ENCODE results near the gene BRMS1L.
"Not testable (repeated sequence)": the region's sequence is repeated elsewhere in the genome, so short reads cannot be mapped to it uniquely, and the experiment has no call there.

The BRMS1L gene

GRCh38 chr14:35821564-35822411 is 4.3 kb upstream of the BRMS1L start:
- DNase-seq (ENCODE audit: low spot score), result no peak

- no peak for DNase-seq (ENCODE audit: low spot score)
Measured at GRCh38 chr14:35822501-35822900, 3.6 kb upstream of the BRMS1L start.

- not testable (repeated sequence) for DNase-seq (ENCODE audit: low spot score)
Measured at GRCh38 chr14:35824446-35825165, 1.5 kb upstream of the BRMS1L start.

GRCh38 chr14:35825968-35826217 is 245 bp upstream of the BRMS1L start:
- no peak for DNase-seq (ENCODE audit: low spot score)

DNA sequence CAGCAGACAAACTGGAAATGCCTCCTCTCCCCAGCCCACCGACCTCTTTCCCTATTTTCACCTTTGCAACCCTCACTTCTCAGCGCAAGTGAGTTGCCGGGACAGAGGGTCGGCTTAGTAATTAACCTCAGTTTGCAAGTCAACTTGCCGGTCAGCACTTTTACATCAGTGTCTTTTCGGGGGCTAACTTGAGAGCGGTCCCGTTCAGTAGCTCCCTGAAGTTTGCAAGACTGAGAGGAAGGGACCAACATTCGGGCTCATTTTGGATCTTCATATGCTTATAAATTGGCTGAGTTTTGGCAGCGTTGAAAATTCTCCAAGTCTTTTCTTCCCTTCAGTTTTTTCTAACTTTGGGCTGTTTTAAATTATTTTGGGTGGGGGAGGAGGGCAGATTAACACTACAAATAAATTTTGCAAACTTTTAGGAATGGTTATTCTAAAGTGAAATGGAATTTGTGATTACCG is 846 bp downstream of the BRMS1L start:
- no peak for DNase-seq (ENCODE audit: low spot score)

DNA sequence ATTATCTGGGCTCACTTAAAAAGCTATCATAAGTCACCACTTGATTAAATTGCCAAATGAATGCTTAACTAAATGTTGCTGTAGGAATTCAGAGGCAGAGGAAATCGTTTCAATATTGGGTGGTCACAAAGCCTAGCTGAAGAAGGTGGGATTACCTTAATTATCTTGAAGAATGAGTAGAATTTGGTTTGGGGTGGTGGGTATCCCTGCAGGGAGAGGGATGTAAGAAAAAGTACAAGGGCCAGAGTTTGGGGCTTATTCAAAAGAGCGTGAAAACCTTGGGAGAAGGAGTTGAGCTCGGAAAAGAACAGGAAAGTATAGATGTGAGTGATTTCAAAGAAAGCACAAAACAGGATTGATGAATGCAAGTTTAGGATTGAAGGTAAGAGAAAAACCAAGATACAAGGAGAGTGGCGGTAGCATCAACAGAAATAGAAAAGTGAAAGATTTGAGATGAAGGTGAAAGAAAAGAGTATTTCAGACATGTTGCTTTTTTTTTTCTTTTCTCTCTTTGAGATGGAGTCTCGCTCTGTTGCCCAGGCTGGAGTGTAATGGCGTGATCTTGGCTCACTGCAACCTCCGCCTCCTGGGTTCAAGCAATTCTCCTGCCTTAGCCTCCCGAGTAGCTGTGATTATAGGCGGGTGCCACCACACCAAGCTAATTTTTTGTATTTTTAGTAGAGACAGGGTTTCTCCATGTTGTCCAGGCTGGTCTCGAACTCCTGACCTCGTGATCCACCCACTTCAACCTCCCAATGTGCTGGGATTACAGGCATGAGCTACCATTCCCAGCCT is 1.7 kb downstream of the BRMS1L start:
- no peak for DNase-seq (ENCODE audit: low spot score)

GRCh38 chr14:35829449-35829848 is 3.3 kb downstream of the BRMS1L start:
- DNase-seq (ENCODE audit: low spot score), result no peak

DNA sequence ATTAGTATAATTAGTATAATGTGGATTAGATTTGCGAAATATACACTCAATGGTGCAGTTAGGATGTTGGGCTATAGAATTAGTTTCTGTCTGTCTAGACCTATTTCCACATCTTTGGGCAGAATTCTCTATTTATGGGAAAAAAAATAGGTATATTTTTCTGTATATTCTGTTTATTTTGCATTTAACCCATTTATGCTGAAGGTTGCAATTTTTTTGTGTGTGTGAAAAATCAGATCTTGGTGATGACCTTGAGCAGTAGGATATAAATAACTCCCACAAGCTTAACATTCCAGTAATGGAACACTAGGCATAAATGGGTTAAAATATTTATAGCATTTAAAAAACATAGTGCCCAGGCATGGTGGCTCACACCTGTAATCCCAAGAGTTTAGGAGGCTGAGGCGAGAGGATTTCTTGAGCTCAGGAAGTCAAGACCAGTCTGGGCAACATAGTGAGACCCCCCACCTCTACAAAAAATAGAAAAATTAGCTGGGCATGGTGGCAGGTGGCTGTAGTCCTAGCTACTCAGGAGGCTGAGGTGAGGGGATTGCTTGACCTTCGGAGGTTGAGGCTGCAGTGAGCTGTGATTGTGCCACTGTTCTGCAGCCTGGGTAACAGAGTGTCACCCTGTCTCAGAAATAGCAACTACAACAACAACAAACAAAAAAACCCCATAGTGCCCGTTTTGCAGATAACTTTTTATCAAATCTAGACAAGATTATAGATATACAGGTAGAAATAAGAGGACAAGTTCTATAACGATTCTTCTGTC is 9.3 kb downstream of the BRMS1L start:
- no peak for DNase-seq (ENCODE audit: low spot score)

DNA sequence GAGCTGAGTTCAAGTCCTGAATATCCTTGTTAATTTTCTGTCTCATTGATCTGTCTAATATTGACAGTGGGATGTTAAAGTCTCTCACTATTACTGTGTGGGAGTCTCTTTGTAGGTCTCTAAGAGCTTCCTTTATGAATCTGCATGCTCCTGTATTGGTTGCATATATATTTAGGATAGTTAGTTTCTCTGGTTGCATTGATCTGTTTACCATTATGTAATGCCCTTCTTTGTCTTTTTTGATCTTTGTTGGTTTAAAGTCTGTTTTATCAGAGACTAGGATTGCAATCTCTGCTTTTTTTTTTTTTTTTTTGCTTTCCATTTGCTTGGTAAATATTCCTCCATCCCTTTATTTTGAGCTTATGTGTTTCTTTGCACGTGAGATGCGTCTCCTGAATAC is 15.6 kb downstream of the BRMS1L start:
- DNase-seq (ENCODE audit: low spot score), result not testable (repeated sequence)

DNA sequence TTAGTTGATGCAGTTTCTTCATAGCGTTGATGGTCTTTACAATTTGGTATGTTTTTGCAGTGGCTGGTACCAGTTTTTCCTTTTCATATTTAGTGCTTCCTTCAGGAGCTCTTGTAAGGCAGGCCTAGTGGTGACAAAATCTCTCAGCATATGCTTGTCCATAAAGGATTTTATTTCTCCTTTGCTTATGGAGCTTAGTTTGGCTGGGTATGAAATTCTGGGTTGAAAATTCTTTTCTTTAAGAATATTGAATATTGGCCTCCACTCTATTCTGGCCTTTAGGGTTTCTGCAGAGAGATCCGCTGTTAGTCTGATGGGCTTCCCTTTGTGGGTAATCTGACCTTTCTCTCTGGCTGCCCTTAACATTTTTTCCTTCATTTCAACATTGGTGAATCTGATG is 16.1 kb downstream of the BRMS1L start:
- not testable (repeated sequence) for DNase-seq (ENCODE audit: low spot score)

DNA sequence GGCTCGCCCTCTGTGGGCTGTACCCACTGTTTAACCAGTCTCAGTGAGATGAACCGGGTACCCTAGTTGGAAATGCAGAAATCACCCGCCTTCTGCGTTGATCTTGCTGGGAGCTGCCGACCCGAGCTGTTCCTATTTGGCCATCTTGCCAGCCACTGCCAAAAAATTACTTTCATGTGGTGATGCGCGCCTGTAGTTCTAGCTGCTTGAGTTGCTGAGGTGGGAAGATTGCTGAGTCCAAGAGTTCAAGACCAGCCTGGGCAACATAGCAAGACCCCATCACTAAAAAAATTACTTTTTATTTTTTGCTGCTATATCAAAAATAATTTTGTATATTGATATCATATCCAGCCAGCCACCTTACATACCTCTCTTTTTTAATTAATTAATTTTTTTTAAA is 18.4 kb downstream of the BRMS1L start:
- DNase-seq (ENCODE audit: low spot score), result no peak

DNA sequence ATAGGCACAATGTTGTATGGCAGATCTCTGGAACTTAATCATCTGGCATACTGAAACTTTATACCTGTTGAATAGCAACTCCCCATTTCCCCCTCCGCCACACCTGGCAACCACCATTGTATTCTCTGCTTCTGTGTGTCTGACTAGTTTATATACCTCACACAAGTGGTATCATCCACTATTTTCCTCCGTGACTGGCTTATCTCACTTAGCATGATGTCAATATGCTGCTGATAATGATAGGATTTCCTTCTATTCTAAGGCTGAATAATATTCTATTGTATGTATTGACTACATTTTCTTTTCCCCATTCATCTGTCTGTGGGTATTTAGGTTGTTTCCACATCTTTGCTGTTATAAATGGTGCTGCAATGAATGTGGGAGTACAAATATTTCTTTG is 21.5 kb downstream of the BRMS1L start:
- DNase-seq (ENCODE audit: low spot score), result no peak

GRCh38 chr14:35849122-35849521 is 23.0 kb downstream of the BRMS1L start:
- DNase-seq (ENCODE audit: low spot score), result no peak

- DNase-seq (ENCODE audit: low spot score), result no peak
Measured at GRCh38 chr14:35851823-35852222, 25.7 kb downstream of the BRMS1L start.

GRCh38 chr14:35853225-35853624 is 27.1 kb downstream of the BRMS1L start:
- DNase-seq (ENCODE audit: low spot score), result no peak

DNA sequence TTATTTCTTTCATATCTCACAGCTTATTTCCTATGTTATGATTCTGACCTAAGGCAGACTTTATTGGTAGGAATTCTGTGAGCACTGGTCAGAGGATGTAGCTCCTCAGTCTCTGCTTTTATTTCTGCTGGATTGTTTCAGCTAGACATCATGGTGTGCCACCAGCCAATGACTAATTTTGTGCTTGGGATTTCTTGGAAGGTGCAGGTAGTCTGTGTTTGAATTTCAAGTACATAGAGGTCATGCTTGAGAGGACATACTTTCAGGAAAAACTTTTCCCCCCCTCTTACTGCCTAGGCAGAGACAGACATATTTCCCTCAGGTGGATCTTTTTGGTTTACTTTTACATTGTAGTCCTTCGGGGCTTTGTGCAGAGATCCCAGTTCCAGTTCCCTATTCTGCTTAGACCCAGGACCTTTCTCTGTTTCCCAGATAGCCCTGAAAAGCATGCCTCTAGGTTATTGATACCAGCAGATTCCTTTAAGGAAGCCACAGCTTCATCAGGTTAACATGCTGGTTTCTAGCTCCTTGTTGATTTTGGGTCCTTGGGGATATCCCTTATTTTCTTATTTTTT is 28.6 kb downstream of the BRMS1L start:
- no peak for DNase-seq (ENCODE audit: low spot score)

DNA sequence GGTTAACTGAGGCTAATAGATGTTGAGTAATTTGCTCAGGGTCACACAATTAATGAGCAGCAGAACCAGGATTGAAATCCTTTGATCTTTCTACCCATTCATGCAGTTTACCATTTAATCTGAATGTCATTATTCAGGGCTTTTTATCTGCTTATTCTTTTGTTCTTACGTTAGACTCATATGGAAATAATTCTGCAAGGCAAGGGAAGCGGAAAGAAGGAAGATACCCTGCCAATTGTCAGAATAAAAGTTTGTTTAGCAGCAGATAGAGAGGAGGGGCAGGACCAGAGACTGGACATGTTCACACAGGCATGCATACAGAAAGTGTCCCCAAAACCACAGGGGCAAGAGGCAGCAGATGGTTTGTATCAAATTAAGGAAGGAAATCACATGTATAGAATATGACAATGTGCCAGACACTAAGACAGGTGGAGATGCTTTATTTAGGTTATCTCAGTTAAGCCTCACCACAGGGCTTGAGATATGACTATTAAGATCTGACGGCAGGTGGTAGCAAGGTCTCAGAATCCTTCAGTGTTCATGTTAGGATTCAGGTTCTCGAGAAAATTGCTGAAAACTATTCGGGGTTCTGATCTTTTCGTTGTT is 29.8 kb downstream of the BRMS1L start:
- no peak for DNase-seq (ENCODE audit: low spot score)

DNA sequence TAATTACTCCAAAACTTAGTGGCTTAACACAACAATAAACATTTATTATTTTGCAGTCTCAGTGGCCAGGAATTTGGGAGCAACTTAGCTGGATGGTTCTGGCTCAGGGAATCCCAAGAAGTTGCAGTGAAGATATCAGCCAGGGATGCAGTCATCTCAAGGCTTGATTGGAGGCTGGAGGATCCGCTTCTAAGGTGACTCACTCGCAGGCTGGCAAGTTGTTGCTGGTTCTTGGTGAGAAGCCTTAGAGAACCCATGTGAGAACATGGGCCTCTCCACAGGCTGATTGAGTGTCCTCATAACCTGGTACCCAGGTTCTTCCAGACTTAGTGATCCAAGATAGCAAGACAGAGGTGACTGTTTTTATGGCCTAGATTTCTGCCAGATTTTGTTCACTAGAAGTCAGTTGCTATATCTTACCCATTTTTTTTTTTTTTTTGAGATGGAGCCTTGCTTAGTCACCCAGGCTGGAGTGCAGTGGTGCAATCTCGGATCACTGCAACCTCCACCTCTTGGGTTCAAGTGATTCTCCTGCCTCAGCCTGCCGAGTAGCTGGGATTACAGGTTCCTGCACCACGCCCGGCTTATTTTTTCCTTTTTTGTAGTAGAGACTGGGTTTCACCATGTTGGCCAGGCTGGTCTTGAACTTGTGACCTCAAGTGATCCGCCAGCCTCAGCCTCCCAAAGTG is 32.5 kb downstream of the BRMS1L start:
- DNase-seq (ENCODE audit: low spot score), result no peak

GRCh38 chr14:35861204-35861868 is 35.2 kb downstream of the BRMS1L start:
- no peak for DNase-seq (ENCODE audit: low spot score)

Measured in COLO829 (cell line).